Fibroblast of upper back skin (primary cell): Measurements from ENCODE around the gene LRRC46.

Experiments
- DNase-seq: peaks from one replicate; pipeline ENCODE4 v3.0.0-alpha.2; 2013

Gene LRRC46

GRCh38 chr17:47831003-47831933, at the start of gene LRRC46, which contains the start of gene MRPL10:
LRRC46 (plus strand) TSS chr17:47831670; CDS start chr17:47831990, 320 bp downstream.
MRPL10 (minus strand) TSS chr17:47831541; CDS start chr17:47831511, 30 bp downstream.
- DNase-seq: peak; percentile 92

GRCh38 chr17:47785538-47786123, 45.8 kb upstream of the LRRC46 start:
- DNase-seq: peak; percentile 44

GRCh38 chr17:47789611-47790561, 41.6 kb upstream of the LRRC46 start:
- peak; percentile 19 for DNase-seq

GRCh38 chr17:47791025-47791424, 40.4 kb upstream of the LRRC46 start:
- DNase-seq: no peak

GRCh38 chr17:47792457-47792856, 39.0 kb upstream of the LRRC46 start:
- no peak for DNase-seq

- DNase-seq: no peak
Measured at GRCh38 chr17:47792979-47793378, 38.5 kb upstream of the LRRC46 start.

- DNase-seq: no peak
Measured at GRCh38 chr17:47797797-47798196, 33.7 kb upstream of the LRRC46 start.

GRCh38 chr17:47800686-47801085, 30.8 kb upstream of the LRRC46 start:
- DNase-seq: no peak

GRCh38 chr17:47801176-47801765, 30.2 kb upstream of the LRRC46 start:
- DNase-seq: no peak

- DNase-seq: no peak
Measured at GRCh38 chr17:47801906-47802305, 29.6 kb upstream of the LRRC46 start.

GRCh38 chr17:47802341-47803022, 29.0 kb upstream of the LRRC46 start:
- peak; percentile 33 for DNase-seq

- DNase-seq: no peak
Measured at GRCh38 chr17:47803201-47803600, 28.3 kb upstream of the LRRC46 start.

- DNase-seq: no peak
Measured at GRCh38 chr17:47803751-47804150, 27.7 kb upstream of the LRRC46 start.

- DNase-seq: no peak
Measured at GRCh38 chr17:47804461-47804860, 27.0 kb upstream of the LRRC46 start.

- no peak for DNase-seq
Measured at GRCh38 chr17:47806026-47806912, 25.2 kb upstream of the LRRC46 start.

- DNase-seq: no peak
Measured at GRCh38 chr17:47806913-47807255, 24.6 kb upstream of the LRRC46 start.

GRCh38 chr17:47807421-47807820, 24.0 kb upstream of the LRRC46 start:
- DNase-seq: no peak

- DNase-seq: no peak
Measured at GRCh38 chr17:47808036-47808829, 23.2 kb upstream of the LRRC46 start.

- no peak for DNase-seq
Measured at GRCh38 chr17:47808830-47809480, 22.5 kb upstream of the LRRC46 start.
